Kidney (tissue), 14 donors: Measurements from ENCODE around the gene MIOX. TPM values are rescaled to one million over a fixed set of nuclear protein-coding genes. Genes with fewer than 3 reads are reported as not detected.

ENCODE experiments used
- DNase-seq, 5 donors: peaks; one replicate each; pipeline ENCODE4 v3.0.0-alpha.2; 2013 to 2020
- FAIRE-seq: peaks from 2 replicates; lab custom pipeline; 2012; peaks lifted over from hg19 to GRCh38; lab: Jason Lieb, UNC
- H3K27ac ChIP-seq, 2 donors: one replicate each; pipeline ENCODE4 v1.7.0; 2013; ENCODE audit warnings: low read depth in 2 of 2, low read length in 2 of 2, inconsistent platforms in 1 of 2
- H3K27me3 ChIP-seq: one replicate; pipeline ENCODE4 v1.7.1; 2013; ENCODE audit warnings: low read length, inconsistent platforms; ENCODE audit not compliant: control insufficient read depth, insufficient read depth
- H3K36me3 ChIP-seq, 3 donors: one replicate each; pipeline versions ENCODE4 v1.7.0 to v1.7.1; 2013; ENCODE audit warnings: low read length in 3 of 3, control low read depth in 1 of 3, inconsistent platforms in 1 of 3; ENCODE audit not compliant: insufficient read depth in 3 of 3, control insufficient read depth in 2 of 3
- H3K4me1 ChIP-seq, 3 donors: one replicate each; pipeline versions ENCODE4 v1.7.0 to v1.7.1; 2013; ENCODE audit warnings: low read length in 3 of 3, inconsistent platforms in 1 of 3, low read depth in 1 of 3; ENCODE audit not compliant: control insufficient read depth in 2 of 3, insufficient read depth in 2 of 3
- H3K4me3 ChIP-seq, 3 donors: one replicate each; pipeline versions ENCODE4 v1.7.0 to v1.8.1; 2013; ENCODE audit warnings: low read length in 3 of 3, control low read depth in 1 of 3, inconsistent platforms in 1 of 3
- H3K9ac ChIP-seq, 3 donors: one replicate each; pipeline versions ENCODE4 v1.7.0 to v1.7.1; 2013; ENCODE audit warnings: low read length in 3 of 3, control low read depth in 1 of 3, inconsistent platforms in 1 of 3
- H3K9me3 ChIP-seq, 3 donors: one replicate each; pipeline versions ENCODE4 v1.7.0 to v1.7.1; 2013; ENCODE audit warnings: low read length in 3 of 3, control low read depth in 1 of 3, inconsistent platforms in 1 of 3; ENCODE audit not compliant: control insufficient read depth in 2 of 3, insufficient read depth in 1 of 3
- intact Hi-C: fragments of 100-400 bp; cut with DNase I; formaldehyde crosslinking; loops from one replicate; pipeline ENCODE4 v1.11.1; 2022
- polyA plus RNA-seq: library from polyadenylated mRNA; stranded (reverse); fragments of 350-450 nt; fragmentation: Illumina TruSeq; extraction: RNeasy Lipid Tissue Mini Kit (QIAGEN cat#74804); gene quantifications from one replicate; pipeline ENCODE4 v1.2.3, GENCODE V29; 2014; ENCODE audit warnings: low read depth, low replicate concordance; ENCODE audit not compliant: insufficient read depth
- total RNA-seq: library from RNA; stranded (reverse); fragmentation: NEBNext Ultra II Directional; extraction: Animal tissue kit (Norgen Biotek cat#: 25700); gene quantifications from one replicate; pipeline ENCODE4 v1.2.1, GENCODE V29; 2021
- TF ChIP-seq, protein P1 (sequence below): IDR thresholded peaks from 3 replicates; pipeline ENCODE4 v1.5.1; 2012; ENCODE audit warnings: mild to moderate bottlenecking, moderate library complexity, borderline replicate concordance; ENCODE audit not compliant: insufficient read depth; ENCODE audit errors: extremely low read depth
- donor health status: control.
- donor health status: control.
- donor health status: control.
- donor health status: control.
- donor health status: control.
- donor health status: DM: yes; HTN: yes; CAD: no.
- donor health status: Normal renal cell carcinoma (clear cell type).

MIOX gene
- total and polyA plus RNA-seq, 2 donors from 2014 or later, result 3.5 to 455 TPM

DNA sequence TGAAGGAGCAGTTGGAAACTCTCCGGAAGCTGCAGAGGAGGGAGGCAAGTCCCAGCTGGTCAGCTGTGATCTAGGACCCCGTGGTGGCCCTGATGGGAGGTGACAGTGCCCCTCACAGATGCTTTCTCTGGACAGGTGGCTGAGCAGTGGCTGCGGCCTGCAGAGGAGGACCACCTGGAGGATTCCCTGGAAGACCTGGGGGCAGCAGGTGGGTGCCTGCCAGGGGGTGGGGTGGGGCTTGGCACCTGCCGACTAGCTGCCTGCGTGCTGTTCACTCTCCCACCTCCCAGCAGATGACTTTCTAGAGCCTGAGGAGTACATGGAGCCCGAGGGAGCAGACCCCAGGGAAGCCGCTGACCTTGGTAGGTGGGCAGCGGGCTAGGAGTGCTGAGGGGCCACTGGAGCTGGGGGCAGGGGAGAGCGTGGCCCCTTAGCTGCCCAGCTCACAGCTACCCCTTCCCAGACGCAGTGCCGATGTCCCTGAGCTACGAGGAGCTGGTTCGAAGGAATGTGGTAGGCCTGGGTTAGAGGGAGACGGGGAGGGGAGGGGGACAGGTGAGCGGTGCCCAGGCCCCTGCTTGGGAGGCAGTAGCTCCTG lies 35.6 kb downstream of the MIOX start:
- Histone ChIP-seq H3K27ac (no peak overlapping the region), H3K9ac (no peak overlapping the region), H3K4me1 (peaks cover 0 to 18% (median 11%) of the 10 kb centered on the region in 3 donors), H3K4me3 (no peak overlapping the region), H3K9me3 (no peaks in the 10 kb centered on the region), H3K27me3 (no peaks in the 10 kb centered on the region), H3K36me3 (peaks cover 0 to 14% (median 12%) of the 10 kb centered on the region in 3 donors)
- FAIRE-seq (no peak), DNase-seq (peak in 1 of 5 donors; percentile 38)
- TF ChIP-seq, protein P1, sequence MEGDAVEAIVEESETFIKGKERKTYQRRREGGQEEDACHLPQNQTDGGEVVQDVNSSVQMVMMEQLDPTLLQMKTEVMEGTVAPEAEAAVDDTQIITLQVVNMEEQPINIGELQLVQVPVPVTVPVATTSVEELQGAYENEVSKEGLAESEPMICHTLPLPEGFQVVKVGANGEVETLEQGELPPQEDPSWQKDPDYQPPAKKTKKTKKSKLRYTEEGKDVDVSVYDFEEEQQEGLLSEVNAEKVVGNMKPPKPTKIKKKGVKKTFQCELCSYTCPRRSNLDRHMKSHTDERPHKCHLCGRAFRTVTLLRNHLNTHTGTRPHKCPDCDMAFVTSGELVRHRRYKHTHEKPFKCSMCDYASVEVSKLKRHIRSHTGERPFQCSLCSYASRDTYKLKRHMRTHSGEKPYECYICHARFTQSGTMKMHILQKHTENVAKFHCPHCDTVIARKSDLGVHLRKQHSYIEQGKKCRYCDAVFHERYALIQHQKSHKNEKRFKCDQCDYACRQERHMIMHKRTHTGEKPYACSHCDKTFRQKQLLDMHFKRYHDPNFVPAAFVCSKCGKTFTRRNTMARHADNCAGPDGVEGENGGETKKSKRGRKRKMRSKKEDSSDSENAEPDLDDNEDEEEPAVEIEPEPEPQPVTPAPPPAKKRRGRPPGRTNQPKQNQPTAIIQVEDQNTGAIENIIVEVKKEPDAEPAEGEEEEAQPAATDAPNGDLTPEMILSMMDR, result no peak
- intact Hi-C loops, result no loop called here

DNA sequence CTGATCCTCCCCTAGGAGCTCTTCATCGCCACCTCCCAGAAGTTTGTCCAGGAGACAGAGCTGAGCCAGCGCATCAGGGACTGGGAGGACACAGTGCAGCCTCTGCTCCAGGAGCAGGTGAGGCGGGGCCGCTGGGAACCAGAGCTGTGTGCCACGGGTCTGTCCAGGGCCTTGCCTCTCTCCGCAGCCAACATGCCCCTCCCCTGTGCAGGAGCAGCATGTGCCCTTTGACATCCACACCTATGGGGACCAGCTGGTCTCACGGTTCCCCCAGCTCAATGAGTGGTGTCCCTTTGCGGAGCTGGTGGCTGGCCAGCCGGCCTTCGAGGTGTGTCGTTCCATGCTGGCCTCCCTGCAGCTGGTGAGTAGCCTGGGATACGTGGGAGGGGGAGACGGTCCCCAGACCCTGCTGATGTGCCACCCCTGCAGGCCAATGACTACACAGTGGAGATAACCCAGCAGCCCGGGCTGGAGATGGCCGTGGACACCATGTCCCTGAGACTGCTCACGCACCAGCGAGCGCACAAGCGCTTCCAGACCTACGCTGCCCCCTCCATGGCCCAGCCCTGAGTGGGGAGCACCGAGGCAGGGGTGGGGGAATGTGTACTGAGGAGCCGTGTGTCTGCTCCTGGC lies 36.3 kb downstream of the MIOX start:
- H3K36me3 ChIP-seq, result peaks cover 0 to 9% (median 8%) of the 10 kb centered on the region in 3 donors
- no peak for FAIRE-seq

DNA sequence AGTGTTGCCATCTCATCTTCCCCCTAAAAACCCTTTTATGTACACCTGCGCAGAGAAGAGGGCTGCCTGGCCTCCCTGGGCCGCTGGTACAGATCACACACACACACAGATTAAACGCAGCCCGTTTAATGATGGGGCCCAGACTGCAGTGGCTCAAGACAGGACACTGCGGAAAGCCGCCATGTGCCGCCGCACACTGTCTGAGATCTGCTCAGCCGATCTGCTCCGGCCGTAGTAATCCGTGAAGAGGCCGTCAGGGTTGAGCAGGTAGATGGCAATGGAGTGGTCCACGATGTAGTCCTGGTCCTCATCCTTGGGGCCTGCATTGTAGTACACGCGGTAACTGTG lies 36.8 kb downstream of the MIOX start:
- Histone ChIP-seq H3K4me3 (no peak overlapping the region), H3K9me3 (no peaks in the 10 kb centered on the region), H3K9ac (no peak overlapping the region), H3K4me1 (peaks cover 0 to 20% (median 11%) of the 10 kb centered on the region in 3 donors), H3K27ac (no peak overlapping the region), H3K27me3 (no peaks in the 10 kb centered on the region), H3K36me3 (peaks cover 0 to 8% (median 7%) of the 10 kb centered on the region in 3 donors)
- DNase-seq (peak in 1 of 5 donors; percentile 43), FAIRE-seq (no peak)
- TF ChIP-seq, protein P1, result no peak
- intact Hi-C loops, result no loop called here

More for the DNA sequence above, 36.3 kb downstream of the MIOX start:
- Histone ChIP-seq H3K27ac (no peak overlapping the region), H3K27me3 (no peaks in the 10 kb centered on the region), H3K9ac (no peak overlapping the region), H3K4me1 (peaks cover 0 to 20% (median 11%) of the 10 kb centered on the region in 3 donors), H3K4me3 (no peak overlapping the region), H3K9me3 (no peaks in the 10 kb centered on the region)
- intact Hi-C loops, result no loop called here
- TF ChIP-seq, protein P1, result no peak
- DNase-seq, result peak in 2 of 5 donors; percentile 52 to 81
